NT2/D1 (cell line): ENCODE data around the gene MRPS18C.

Source experiments
- DNase-seq: peaks from one replicate; pipeline ENCODE4 v3.0.0-alpha.2; 2011; ENCODE audit warnings: low read depth, low spot score
- H3K27me3 ChIP-seq: 2 replicates; pipeline ENCODE4 v1.6.0; 2011; ENCODE audit warnings: mild to moderate bottlenecking; ENCODE audit not compliant: insufficient read length, insufficient read depth
- H3K36me3 ChIP-seq: 2 replicates; pipeline ENCODE4 v1.6.1; 2011; ENCODE audit warnings: mild to moderate bottlenecking, low read length, mixed read lengths; ENCODE audit not compliant: insufficient read depth, insufficient read length
- H3K4me1 ChIP-seq: 2 replicates; pipeline ENCODE4 v1.5.1; 2011; ENCODE audit not compliant: insufficient read depth, insufficient read length
- H3K4me3 ChIP-seq: 2 replicates; pipeline ENCODE4 v1.5.1; 2011; ENCODE audit warnings: low read depth; ENCODE audit not compliant: insufficient read length
- H3K9ac ChIP-seq: 2 replicates; pipeline ENCODE4 v1.6.0; 2011; ENCODE audit warnings: low read depth; ENCODE audit not compliant: insufficient read length
- H3K9me3 ChIP-seq: 2 replicates; pipeline ENCODE4 v1.5.1; 2011; ENCODE audit warnings: mild to moderate bottlenecking, low read length; ENCODE audit not compliant: insufficient read depth
- SUZ12 ChIP-seq: IDR thresholded peaks from 2 replicates; pipeline ENCODE4 v1.6.1; 2011; ENCODE audit not compliant: insufficient read length, insufficient read depth; ENCODE audit errors: extremely low read depth
- YY1 ChIP-seq: IDR thresholded peaks from 2 replicates; pipeline ENCODE4 v1.6.1; 2011; ENCODE audit not compliant: insufficient read length, insufficient read depth
- ZNF274 ChIP-seq: IDR thresholded peaks from 2 replicates; pipeline ENCODE4 v1.6.1; 2011; ENCODE audit warnings: mild to moderate bottlenecking, low read depth, low read length

MRPS18C gene

DNA sequence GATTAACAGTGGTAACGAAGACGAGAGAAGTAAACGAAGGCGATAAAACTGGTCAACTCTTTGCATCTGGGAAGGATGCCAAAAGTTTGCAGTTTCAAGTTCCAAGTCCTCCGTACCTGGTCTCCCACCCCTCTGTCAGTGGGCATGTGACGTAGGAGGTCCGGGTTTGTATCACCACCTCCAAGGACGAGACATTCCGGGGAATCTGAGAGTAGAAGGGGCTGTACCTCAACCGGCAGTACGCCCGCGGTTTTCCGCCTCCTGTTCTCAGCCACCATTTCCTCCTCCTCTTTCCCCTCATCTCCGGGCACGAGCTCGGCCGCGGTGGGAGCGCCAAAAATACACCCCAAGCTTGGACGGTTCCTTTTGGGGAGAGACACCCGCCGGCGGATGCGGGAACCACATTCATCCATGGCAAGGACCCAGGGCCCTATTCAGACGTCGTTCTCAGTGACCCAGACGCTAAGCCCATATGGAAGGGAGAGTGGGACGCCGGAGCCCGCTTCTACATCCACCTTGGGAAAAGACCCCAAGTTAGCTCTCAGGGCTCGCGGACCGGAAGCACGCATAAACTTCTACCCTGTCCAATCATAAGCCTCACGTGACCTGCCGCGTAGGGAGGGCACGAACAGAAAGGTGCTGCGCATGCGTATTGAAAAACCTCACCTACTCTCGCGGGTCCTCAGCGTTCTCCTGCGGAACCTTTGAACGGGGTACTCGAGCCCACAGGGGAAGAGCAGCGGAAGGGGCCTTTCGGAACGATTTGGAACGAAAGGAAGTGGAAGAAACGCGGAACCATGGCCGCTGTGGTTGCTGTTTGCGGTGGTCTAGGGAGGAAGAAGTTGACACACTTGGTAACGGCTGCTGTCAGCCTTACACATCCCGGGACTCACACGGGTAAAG lies at the start of gene MRPS18C, which contains the start of gene HELQ:
Gene MRPS18C, plus strand, starts transcription at position 778 of the 903 bp plus-strand sequence. Its CDS starts 20 bp downstream, at position 798.
Gene HELQ, minus strand, starts transcription at position 543 of the 903 bp plus-strand sequence. Its CDS starts 130 bp downstream, at position 413.
- TF ChIP-seq SUZ12 (no peak), YY1 (peak; percentile 60)
- DNase-seq: peak; percentile 91

DNA sequence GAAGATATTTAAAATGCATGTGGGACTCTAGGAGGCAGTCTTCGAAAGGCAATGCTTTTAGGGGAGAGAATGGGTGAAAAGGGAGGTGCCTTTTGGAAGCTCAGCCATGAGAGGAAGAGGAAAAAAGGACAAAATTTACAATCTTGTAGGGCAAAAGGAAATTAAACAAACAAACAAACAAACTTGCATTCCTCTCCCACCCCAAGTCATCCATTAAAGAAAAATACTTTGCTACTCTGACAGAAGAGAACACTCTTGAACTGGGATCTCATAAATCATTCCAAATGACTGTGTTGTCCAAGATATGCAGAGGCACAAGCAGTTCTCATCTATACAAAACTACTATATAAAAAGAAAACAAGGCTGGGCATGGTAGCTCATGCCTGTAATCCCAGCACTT lies 47.0 kb upstream of the MRPS18C start:
- H3K4me3 ChIP-seq: no peak overlapping the region
- TF ChIP-seq ZNF274: no peak
- TF ChIP-seq YY1: no peak
- no peak for TF ChIP-seq SUZ12
- H3K9me3 ChIP-seq: no peaks in the 10 kb centered on the region
- no peak for DNase-seq
- H3K9ac ChIP-seq: no peak overlapping the region
- H3K36me3 ChIP-seq: peaks cover 4% of the 10 kb centered on the region
- H3K4me1 ChIP-seq: no peaks in the 10 kb centered on the region
- no peaks in the 10 kb centered on the region for H3K27me3 ChIP-seq

More for the DNA sequence above, at the start of gene MRPS18C, which contains the start of gene HELQ:
- Histone ChIP-seq H3K4me3 (peak within 1 kb of the TSS; percentile 91), H3K27me3 (no peaks in the 10 kb centered on the region), H3K9ac (peak within 1 kb of the TSS; percentile 89), H3K4me1 (no peaks in the 10 kb centered on the region), H3K36me3 (peaks cover 43% of the 10 kb centered on the region), H3K9me3 (no peaks in the 10 kb centered on the region)

DNA sequence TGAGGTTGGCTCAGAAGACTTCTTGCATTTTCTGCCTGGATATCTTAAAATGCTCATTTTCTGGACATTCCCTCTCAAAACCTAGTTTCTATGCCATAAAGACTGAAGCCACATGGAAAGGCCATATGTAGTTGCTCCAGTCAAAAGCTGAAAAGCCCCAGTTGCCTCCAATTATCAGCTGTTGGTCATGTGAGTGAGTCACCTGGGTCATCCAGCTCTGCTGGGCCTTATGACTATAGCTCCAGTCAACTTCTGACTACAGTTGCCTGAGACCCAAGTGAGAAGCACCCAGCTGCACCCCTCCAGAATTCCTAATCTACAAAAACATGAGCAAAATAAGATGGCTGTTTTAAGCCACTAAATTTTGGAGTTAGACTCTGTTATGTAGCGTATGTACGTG lies 42.2 kb upstream of the MRPS18C start:
- Histone ChIP-seq H3K4me1 (no peaks in the 10 kb centered on the region), H3K36me3 (peaks cover 7% of the 10 kb centered on the region), H3K9ac (no peak overlapping the region), H3K9me3 (no peaks in the 10 kb centered on the region), H3K4me3 (no peak overlapping the region), H3K27me3 (no peaks in the 10 kb centered on the region)
- no peak for DNase-seq
- TF ChIP-seq SUZ12 (no peak), ZNF274 (no peak), YY1 (no peak)

DNA sequence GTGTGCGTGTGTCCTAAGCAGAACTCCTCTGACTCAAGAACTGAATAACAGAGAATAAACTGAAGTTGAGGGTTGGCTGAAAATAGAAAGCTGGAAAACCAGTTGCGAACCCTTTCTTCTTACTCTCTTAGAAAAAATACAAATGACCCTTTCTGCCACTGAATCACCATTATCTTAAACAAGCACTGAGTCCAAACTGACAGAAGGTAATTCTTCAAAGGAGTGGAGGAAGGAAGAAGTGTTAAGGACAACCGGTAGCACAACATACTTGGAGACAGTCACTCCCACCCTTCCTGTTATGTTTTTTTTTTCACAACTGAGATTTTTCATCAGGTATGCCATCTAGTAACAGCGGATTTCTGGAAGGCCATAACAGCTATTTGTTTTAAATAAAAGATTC lies 38.3 kb upstream of the MRPS18C start:
- no peak for TF ChIP-seq ZNF274
- no peak for TF ChIP-seq SUZ12
- TF ChIP-seq YY1: no peak
- Histone ChIP-seq H3K4me3 (no peak overlapping the region), H3K9me3 (no peaks in the 10 kb centered on the region), H3K36me3 (peaks cover 10% of the 10 kb centered on the region), H3K9ac (no peak overlapping the region), H3K4me1 (no peaks in the 10 kb centered on the region), H3K27me3 (no peaks in the 10 kb centered on the region)
- no peak for DNase-seq

DNA sequence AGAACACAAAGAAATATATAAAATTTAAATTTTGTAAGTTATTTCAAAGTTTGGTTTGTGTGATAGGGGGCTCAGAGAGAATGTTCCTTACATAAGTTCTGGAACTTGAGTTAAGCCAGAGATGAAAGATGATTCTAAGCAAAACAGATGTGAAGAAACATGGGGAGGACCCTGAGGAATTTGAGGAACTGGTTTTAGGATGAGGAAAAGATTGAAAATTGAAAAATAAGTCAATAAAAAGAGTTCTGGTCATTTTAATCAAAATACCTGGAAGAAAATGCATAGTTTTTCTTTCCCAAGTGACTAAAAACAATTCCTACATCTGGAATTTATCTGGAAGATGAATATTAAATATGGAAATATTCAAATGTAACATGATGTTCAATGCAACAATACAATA lies 37.6 kb upstream of the MRPS18C start:
- DNase-seq: no peak
- no peaks in the 10 kb centered on the region for H3K9me3 ChIP-seq
- no peak overlapping the region for H3K4me3 ChIP-seq
- H3K4me1 ChIP-seq: no peaks in the 10 kb centered on the region
- no peaks in the 10 kb centered on the region for H3K27me3 ChIP-seq
- TF ChIP-seq YY1: no peak
- no peak for TF ChIP-seq ZNF274
- no peak for TF ChIP-seq SUZ12
- H3K9ac ChIP-seq: no peak overlapping the region
- peaks cover 10% of the 10 kb centered on the region for H3K36me3 ChIP-seq

DNA sequence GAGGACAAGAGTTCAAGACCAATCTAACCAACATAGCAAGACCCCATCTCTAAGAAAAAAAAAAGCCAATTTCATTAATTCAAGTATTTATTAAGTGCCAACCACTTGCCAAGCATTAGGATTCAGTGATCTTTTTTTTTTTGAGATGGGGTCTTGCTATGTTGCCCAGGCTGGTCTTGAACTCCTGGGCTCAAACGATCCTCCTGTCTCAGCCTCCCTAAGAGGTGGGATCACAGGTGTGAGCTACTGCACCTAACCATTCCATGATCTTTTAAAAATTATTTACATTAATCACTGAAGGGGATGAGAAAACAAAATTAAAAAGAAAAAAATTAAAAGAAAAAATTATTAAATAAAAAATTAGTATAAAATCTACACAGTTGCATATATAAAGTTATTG lies 24.7 kb upstream of the MRPS18C start:
- Histone ChIP-seq H3K27me3 (no peaks in the 10 kb centered on the region), H3K36me3 (peaks cover 3% of the 10 kb centered on the region), H3K9ac (no peak overlapping the region), H3K4me3 (no peak overlapping the region), H3K4me1 (no peaks in the 10 kb centered on the region), H3K9me3 (no peaks in the 10 kb centered on the region)
- no peak for DNase-seq
- TF ChIP-seq SUZ12 (no peak), ZNF274 (no peak), YY1 (no peak)

DNA sequence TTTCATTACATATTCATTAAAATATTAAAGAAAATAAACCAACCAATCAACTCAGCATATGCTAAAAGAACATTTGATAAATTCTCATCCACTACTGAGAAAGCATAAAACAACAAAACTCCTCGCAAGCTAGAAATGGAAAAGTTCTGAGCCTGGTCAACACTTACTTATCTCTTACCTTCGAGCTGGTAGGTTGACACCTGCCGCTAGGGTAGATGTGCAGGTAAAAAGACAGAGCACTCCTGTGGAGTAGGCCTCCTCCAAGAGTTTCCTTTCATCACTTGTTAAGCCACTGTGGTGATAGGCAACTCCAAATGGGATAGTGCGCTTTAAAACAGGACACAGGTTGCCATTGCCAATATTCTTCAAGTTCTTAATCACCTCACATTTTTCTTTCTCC lies 19.2 kb upstream of the MRPS18C start:
- Histone ChIP-seq H3K9ac (no peak overlapping the region), H3K9me3 (no peaks in the 10 kb centered on the region), H3K4me1 (no peaks in the 10 kb centered on the region), H3K36me3 (peaks cover 2% of the 10 kb centered on the region), H3K4me3 (no peak overlapping the region), H3K27me3 (no peaks in the 10 kb centered on the region)
- TF ChIP-seq YY1: no peak
- no peak for TF ChIP-seq SUZ12
- no peak for TF ChIP-seq ZNF274
- DNase-seq: no peak

DNA sequence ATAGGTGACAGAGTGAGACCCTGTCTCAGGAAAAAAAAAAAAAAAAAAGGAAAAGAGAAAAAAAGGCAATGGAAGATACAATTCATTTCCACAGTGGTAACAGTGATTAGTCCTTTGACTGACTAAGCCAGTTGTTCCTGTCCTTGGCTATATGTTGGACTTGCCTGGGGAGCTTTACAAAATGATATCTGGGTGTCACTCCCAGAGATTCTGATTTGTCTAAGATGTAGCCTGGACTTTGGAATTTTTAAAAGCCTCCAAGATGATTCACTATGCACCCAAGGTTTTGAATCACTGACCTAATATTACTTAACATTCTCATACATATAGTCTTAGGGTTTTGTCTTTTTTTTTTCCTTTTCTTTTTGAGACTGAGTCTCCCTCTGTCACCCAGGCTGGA lies 17.1 kb upstream of the MRPS18C start:
- no peaks in the 10 kb centered on the region for H3K4me1 ChIP-seq
- H3K4me3 ChIP-seq: no peak overlapping the region
- TF ChIP-seq SUZ12 (no peak), YY1 (no peak), ZNF274 (no peak)
- no peaks in the 10 kb centered on the region for H3K27me3 ChIP-seq
- no peak overlapping the region for H3K9ac ChIP-seq
- H3K9me3 ChIP-seq: no peaks in the 10 kb centered on the region
- H3K36me3 ChIP-seq: peaks cover 6% of the 10 kb centered on the region
- no peak for DNase-seq
